ENCODE measurements around the gene CCDC106.

DNA sequence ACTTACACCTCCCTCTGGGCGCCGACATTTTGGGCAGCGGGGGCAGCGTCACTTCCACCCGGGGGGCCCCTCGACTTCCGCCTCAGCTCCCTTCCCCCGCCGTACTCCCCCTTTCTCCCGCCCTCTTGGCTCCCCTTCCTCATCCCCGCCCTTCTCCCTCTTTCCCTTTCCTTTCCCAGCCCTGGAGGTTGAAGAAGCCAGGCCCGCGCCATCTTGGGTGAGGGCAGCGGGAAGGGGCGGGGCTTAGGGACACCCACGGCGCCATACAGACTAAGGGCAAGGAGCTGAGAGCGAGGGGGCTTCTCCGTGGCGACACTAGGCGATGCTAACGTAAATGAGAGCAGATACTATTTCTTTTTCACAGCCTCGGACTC is 48.6 kb upstream of the CCDC106 start, which contains the start of gene FIZ1:
- TF ChIP-seq, protein P1, sequence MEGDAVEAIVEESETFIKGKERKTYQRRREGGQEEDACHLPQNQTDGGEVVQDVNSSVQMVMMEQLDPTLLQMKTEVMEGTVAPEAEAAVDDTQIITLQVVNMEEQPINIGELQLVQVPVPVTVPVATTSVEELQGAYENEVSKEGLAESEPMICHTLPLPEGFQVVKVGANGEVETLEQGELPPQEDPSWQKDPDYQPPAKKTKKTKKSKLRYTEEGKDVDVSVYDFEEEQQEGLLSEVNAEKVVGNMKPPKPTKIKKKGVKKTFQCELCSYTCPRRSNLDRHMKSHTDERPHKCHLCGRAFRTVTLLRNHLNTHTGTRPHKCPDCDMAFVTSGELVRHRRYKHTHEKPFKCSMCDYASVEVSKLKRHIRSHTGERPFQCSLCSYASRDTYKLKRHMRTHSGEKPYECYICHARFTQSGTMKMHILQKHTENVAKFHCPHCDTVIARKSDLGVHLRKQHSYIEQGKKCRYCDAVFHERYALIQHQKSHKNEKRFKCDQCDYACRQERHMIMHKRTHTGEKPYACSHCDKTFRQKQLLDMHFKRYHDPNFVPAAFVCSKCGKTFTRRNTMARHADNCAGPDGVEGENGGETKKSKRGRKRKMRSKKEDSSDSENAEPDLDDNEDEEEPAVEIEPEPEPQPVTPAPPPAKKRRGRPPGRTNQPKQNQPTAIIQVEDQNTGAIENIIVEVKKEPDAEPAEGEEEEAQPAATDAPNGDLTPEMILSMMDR (IDR thresholded peaks at IDR 0.05): no peak
- no peak for TF ChIP-seq REST (IDR thresholded peaks at IDR 0.05; ENCODE audit: insufficient read depth in 1 of 2, low read depth in 2 of 2, low read length in 1 of 2)
